GM12878 (cell line): Measurements from ENCODE around the gene SLC25A41. TPM values are rescaled to one million over a fixed set of nuclear protein-coding genes. Genes with fewer than 3 reads are reported as not detected.

Experiments used
- ATAC-seq: fragments of 200-7000 bp; cut with Tn5 transposase; 3 replicates; pipeline ENCODE4 v1.9.1; 2020; ENCODE audit warnings: mild to moderate bottlenecking, moderate library complexity
- BruUV-seq: library from RNA; stranded (reverse); fragments of 400-500 nt; replicated peaks from 2 replicates; lab custom pipeline; 2021; lab: Mats Ljungman, UMichigan
- CTCF ChIA-PET: fragments of 300-600 bp; sonication (Branson Sonifier 250); formaldehyde crosslinking; extraction: SDS; loops from one replicate; lab custom pipeline; 2021; ENCODE audit warnings: inconsistent platforms; lab: Yijun Ruan, JAX
- POLR2A ChIA-PET: fragments of 350-600 bp; formaldehyde crosslinking; extraction: SDS; loops from one replicate; lab custom pipeline; 2021; ENCODE audit warnings: inconsistent platforms; lab: Charles Lee
- RAD21 ChIA-PET: fragments of 300-600 bp; sonication (Branson Sonifier 250); formaldehyde crosslinking; loops from one replicate; lab custom pipeline; 2023; ENCODE audit warnings: antibody characterized with exemption; ENCODE audit not compliant: unreplicated experiment; lab: Charles Lee
- SMC1A ChIA-PET: fragments of 300-600 bp; sonication (Branson Sonifier 250); formaldehyde crosslinking; loops from one replicate; lab custom pipeline; 2023; ENCODE audit not compliant: unreplicated experiment, uncharacterized antibody; lab: Charles Lee
- DNase-seq: peaks from one replicate; pipeline ENCODE4 v3.0.0-alpha.2; 2011; ENCODE audit warnings: low read depth, low spot score
- FAIRE-seq: peaks from 3 replicates; lab custom pipeline; 2011; peaks lifted over from hg19 to GRCh38; lab: Jason Lieb, UNC
- H2AFZ ChIP-seq: 2 replicates; pipeline ENCODE4 v1.6.0; 2011; ENCODE audit warnings: low read depth, low read length, control low read depth; ENCODE audit not compliant: control insufficient read depth
- H3K27ac ChIP-seq: 2 replicates; pipeline ENCODE4 v1.5.1; 2011; ENCODE audit warnings: control low read depth; ENCODE audit not compliant: control insufficient read depth, insufficient read depth
- H3K27me3 ChIP-seq, 2 experiments: replicated peaks in 1 of 2; 2 replicates each; pipeline versions ENCODE4 v1.6.0 to v1.6.1; 2011; ENCODE audit warnings: low read length in 1 of 2; ENCODE audit not compliant: control insufficient read depth in 2 of 2, insufficient read depth in 2 of 2
- H3K36me3 ChIP-seq, 2 experiments: 2 replicates each; pipeline ENCODE4 v1.5.1; 2011; ENCODE audit warnings: low read length in 1 of 2; ENCODE audit not compliant: control insufficient read depth in 2 of 2, insufficient read depth in 2 of 2
- H3K4me1 ChIP-seq: 2 replicates; pipeline ENCODE4 v1.6.1; 2011; ENCODE audit warnings: mild to moderate bottlenecking, low read length, moderate library complexity, mixed read lengths; ENCODE audit not compliant: control insufficient read depth, insufficient read depth
- H3K4me2 ChIP-seq: 2 replicates; pipeline ENCODE4 v1.6.0; 2011; ENCODE audit warnings: control low read depth; ENCODE audit not compliant: control insufficient read depth, insufficient read depth
- H3K4me3 ChIP-seq: fragments of 200-600 bp; sonication (generic); 2 replicates; pipeline ENCODE4 v1.5.1; 2016
- H3K79me2 ChIP-seq: 2 replicates; pipeline ENCODE4 v1.6.0; 2011; ENCODE audit warnings: low read length; ENCODE audit not compliant: control insufficient read depth, insufficient read depth
- H3K9ac ChIP-seq: 2 replicates; pipeline ENCODE4 v1.8.0; 2011; ENCODE audit warnings: low read length, control low read depth, mixed read lengths; ENCODE audit not compliant: control insufficient read depth, insufficient read depth
- H3K9me3 ChIP-seq: replicated peaks from 3 replicates; pipeline ENCODE4 v1.5.1; 2011; ENCODE audit warnings: mild to moderate bottlenecking, low read length; ENCODE audit not compliant: control insufficient read depth, insufficient read depth
- H4K20me1 ChIP-seq: 2 replicates; pipeline ENCODE4 v1.6.0; 2011; ENCODE audit not compliant: control insufficient read depth, insufficient read depth
- BACH1 ChIP-seq: fragments of 450-650 bp; IDR thresholded peaks from 2 replicates; pipeline ENCODE4 v1.6.1; 2017; ENCODE audit warnings: mild to moderate bottlenecking, borderline replicate concordance
- BCL11A ChIP-seq: IDR thresholded peaks from 2 replicates; pipeline ENCODE4 v1.6.1; 2011; ENCODE audit warnings: low read depth, low read length
- DPF2 ChIP-seq: fragments of 450-650 bp; IDR thresholded peaks from 2 replicates; pipeline ENCODE4 v1.6.1; 2017; ENCODE audit warnings: mild to moderate bottlenecking
- EED ChIP-seq: sonication (generic); IDR thresholded peaks from 2 replicates; pipeline ENCODE4 v1.6.1; 2016; ENCODE audit warnings: antibody characterized with exemption, low read depth
- EZH2 ChIP-seq: IDR thresholded peaks from 2 replicates; pipeline ENCODE4 v1.6.1; 2012; ENCODE audit warnings: low read depth, mild to moderate bottlenecking, control low read depth, inconsistent platforms, low read length, borderline replicate concordance; ENCODE audit not compliant: control insufficient read depth
- FOXK2 ChIP-seq: fragments of 450-650 bp; IDR thresholded peaks from 2 replicates; pipeline ENCODE4 v1.6.1; 2017; ENCODE audit warnings: mild to moderate bottlenecking, moderate library complexity
- KLF5 ChIP-seq: fragments of 450-650 bp; IDR thresholded peaks from 2 replicates; pipeline ENCODE4 v1.6.1; 2014; ENCODE audit warnings: mild to moderate bottlenecking; ENCODE audit not compliant: partially characterized antibody
- MEF2B ChIP-seq: fragments of 450-650 bp; IDR thresholded peaks from 2 replicates; pipeline ENCODE4 v1.6.1; 2018; ENCODE audit warnings: mild to moderate bottlenecking, moderate library complexity; ENCODE audit not compliant: partially characterized antibody, poor library complexity, severe bottlenecking
- POLR2AphosphoS2 ChIP-seq: IDR thresholded peaks from 2 replicates; pipeline ENCODE4 v1.6.1; 2011; ENCODE audit warnings: low read depth, mild to moderate bottlenecking, low read length, improper control_type of control experiment, moderate library complexity
- ZBTB33 ChIP-seq: fragments of 450-650 bp; IDR thresholded peaks from 2 replicates; pipeline ENCODE4 v1.6.1; 2017; ENCODE audit warnings: mild to moderate bottlenecking
- WGBS: methylation state at CpG from one replicate; pipeline ENCODE4 v1.1.6; 2016; ENCODE audit warnings: low lambda C conversion rate; ENCODE audit not compliant: insufficient replicate concordance, insufficient coverage; ENCODE audit errors: missing lambda C conversion rate; 5-methylcytosine and 5-hydroxymethylcytosine counted together
- in situ Hi-C: fragments of 300-500 bp; cut with MboI; formaldehyde crosslinking; loops from 9 replicates; pipeline ENCODE4 v1.14.3; 2018; ENCODE audit warnings: mixed read lengths
- intact Hi-C: fragments of 100-400 bp; cut with micrococcal nuclease; formaldehyde crosslinking; loops from one replicate; pipeline ENCODE4 v1.14.2; 2022; ENCODE audit not compliant: unreplicated experiment
- polyA plus RNA-seq, 11 experiments: library from polyadenylated mRNA; depleted of rRNA in 4 of 11; unstranded in 6 of 11; stranded (reverse) in 5 of 11; fragments of >200 nt; fragmentation: Nextera tagmentation in 4 of 11; fragmentation: Illumina TruSeq in 1 of 11; extraction: Ambion mirVana in 4 of 11; extraction: Trizol in 1 of 11; gene quantifications; 1 replicate in 1 of 11; 2 replicates in 10 of 11; pipeline versions ENCODE4 v1.2.1 to v1.2.3, GENCODE V29; 2011 to 2016; ENCODE audit warnings: inconsistent platforms in 2 of 11, missing spikeins in 2 of 11, low read depth in 1 of 11
- total RNA-seq, 4 experiments: library from RNA; depleted of rRNA in 3 of 4; stranded (reverse); fragments of >200 nt in 3 of 4; fragmentation: Illumina TruSeq in 1 of 4; extraction: Trizol in 1 of 4; gene quantifications; 2 replicates each; pipeline versions ENCODE4 v1.2.1 to v1.2.3, GENCODE V29; 2013 to 2021

The SLC25A41 gene
- total and polyA plus RNA-seq, 10 of the 15 experiments (the other 5 are each of a cell fraction or from before 2014, with no cell fraction given), result 0.23 to 1.2 (median 0.43) TPM; not detected in 2

- no peak for TF ChIP-seq DPF2
- TF ChIP-seq EED, result no peak
- no peak for TF ChIP-seq MEF2B
- TF ChIP-seq BACH1, result no peak
- TF ChIP-seq FOXK2, result no peak
These were observed 42.0 kb upstream of the SLC25A41 start (continued) for GRCh38 chr19:6475321-6476108.

- no TSS peak for BruUV-seq
- Histone ChIP-seq H3K27me3 (no peaks in the 10 kb centered on the region), H3K79me2 (no peaks in the 10 kb centered on the region), H3K9ac (no peak overlapping the region), H3K27ac (no peak overlapping the region), H4K20me1 (no peaks in the 10 kb centered on the region), H3K36me3 (peaks cover 8 to 17% of the 10 kb centered on the region in 2 experiments; a peak in 3 of 4 replicates), H3K9me3 (no peaks in the 10 kb centered on the region; the same call in 2 of the 3 replicates), H3K4me2 (no peak overlapping the region), H3K4me3 (no peak overlapping the region), H2AFZ (no peak overlapping the region), H3K4me1 (no peaks in the 10 kb centered on the region)
- DNase-seq (no peak), ATAC-seq (no peak), FAIRE-seq (no peak)
- POLR2A ChIA-PET, result interaction anchor here (1.7 kb wide), 1 partner anchor 8 kb away, joined by 7 read pairs; the partner anchor contains the start of gene DENND1C
- WGBS, result 82% methylated on average over 9 of the region's 9 CpGs
- TF ChIP-seq BCL11A (no peak), EZH2 (no peak), KLF5 (no peak), ZBTB33 (no peak), POLR2AphosphoS2 (no peak)
- SMC1A ChIA-PET, result no interaction called here
- CTCF ChIA-PET, result no interaction called here
- RAD21 ChIA-PET, result no interaction called here
- in situ Hi-C loops (no loop called here), intact Hi-C loops (no loop called here)
These were observed 40.1 kb upstream of the SLC25A41 start for GRCh38 chr19:6473647-6474046.
